H1 (cell line): Measurements from ENCODE around the gene MEF2A. TPM values are rescaled to one million over a fixed set of nuclear protein-coding genes. Genes with fewer than 3 reads are reported as not detected.

Source experiments
- CTCF ChIA-PET: fragments of 300-600 bp; sonication (Branson Sonifier 250); formaldehyde crosslinking; loops from one replicate; lab custom pipeline; 2021; ENCODE audit not compliant: partially characterized antibody; lab: Charles Lee
- POLR2A ChIA-PET: fragments of 300-600 bp; sonication (Branson Sonifier 250); formaldehyde crosslinking; loops from one replicate; lab custom pipeline; 2021; ENCODE audit warnings: inconsistent platforms; ENCODE audit not compliant: partially characterized antibody; lab: Charles Lee
- DNase-seq, 2 experiments: peaks; one replicate each; pipeline versions ENCODE4 v3.0.0 to v3.0.0-alpha.2; 2010 to 2022; ENCODE audit warnings: low spot score in 2 of 2, low read depth in 1 of 2, mixed read lengths in 1 of 2
- FAIRE-seq: peaks from 2 replicates; lab custom pipeline; 2011; peaks lifted over from hg19 to GRCh38; lab: Jason Lieb, UNC
- H2AFZ ChIP-seq: 2 replicates; pipeline ENCODE4 v1.8.1; 2012; ENCODE audit warnings: low read length, inconsistent platforms
- H2AK5ac ChIP-seq: 2 replicates; pipeline ENCODE4 v1.6.1; 2013; ENCODE audit warnings: low read depth, low read length
- H2BK120ac ChIP-seq: replicated peaks from 2 replicates; pipeline ENCODE3; 2013; ENCODE audit warnings: low read depth, low read length, inconsistent platforms
- H2BK12ac ChIP-seq: 2 replicates; pipeline ENCODE4 v1.6.1; 2013; ENCODE audit warnings: low read depth, low read length
- H2BK15ac ChIP-seq: 2 replicates; pipeline ENCODE4 v1.6.1; 2013; ENCODE audit warnings: low read length
- H2BK20ac ChIP-seq: 2 replicates; pipeline ENCODE4 v1.6.1; 2013; ENCODE audit warnings: low read length
- H2BK5ac ChIP-seq: 2 replicates; pipeline ENCODE4 v1.6.1; 2013; ENCODE audit warnings: low read depth, low read length
- H3K14ac ChIP-seq: 2 replicates; pipeline ENCODE4 v1.6.1; 2013; ENCODE audit warnings: inconsistent platforms; ENCODE audit not compliant: insufficient read length
- H3K18ac ChIP-seq: 2 replicates; pipeline ENCODE4 v1.6.1; 2013; ENCODE audit warnings: low read length; ENCODE audit errors: extremely low read depth
- H3K23ac ChIP-seq: 2 replicates; pipeline ENCODE4 v1.6.1; 2013; ENCODE audit warnings: inconsistent platforms; ENCODE audit not compliant: insufficient read length
- H3K23me2 ChIP-seq: 2 replicates; pipeline ENCODE4 v1.6.1; 2013; ENCODE audit warnings: low read depth, low read length
- H3K27ac ChIP-seq: 2 replicates; pipeline ENCODE4 v1.6.1; 2011; ENCODE audit warnings: low read depth, low read length, inconsistent platforms
- H3K27me3 ChIP-seq, 4 experiments: replicated peaks in 1 of 4; 1 replicate in 1 of 4; 2 replicates in 3 of 4; pipeline versions ENCODE4 v1.6.1 to v1.8.1; 2011 to 2013; ENCODE audit warnings: low read length in 3 of 4, mild to moderate bottlenecking in 3 of 4, inconsistent platforms in 2 of 4, mixed read lengths in 2 of 4, moderate library complexity in 1 of 4; ENCODE audit not compliant: control insufficient read depth in 3 of 4, insufficient read depth in 3 of 4; ENCODE audit errors: extremely low read depth in 1 of 4
- H3K36me3 ChIP-seq, 4 experiments: 2 replicates each; pipeline versions ENCODE4 v1.6.1 to v1.8.1; 2011 to 2013; ENCODE audit warnings: mild to moderate bottlenecking in 4 of 4, low read length in 3 of 4, moderate library complexity in 2 of 4, control low read depth in 1 of 4, inconsistent platforms in 1 of 4; ENCODE audit not compliant: insufficient read depth in 4 of 4, control insufficient read depth in 2 of 4
- H3K4ac ChIP-seq: replicated peaks from 2 replicates; pipeline ENCODE3; 2013; ENCODE audit warnings: low read length, low read depth, mixed read lengths, inconsistent platforms; ENCODE audit not compliant: insufficient read length
- H3K4me1 ChIP-seq, 4 experiments: replicated peaks in 1 of 4; 1 replicate in 1 of 4; 2 replicates in 3 of 4; pipeline versions ENCODE4 v1.6.1 to v1.8.1; 2011 to 2013; ENCODE audit warnings: low read length in 3 of 4, inconsistent platforms in 2 of 4, mixed read lengths in 1 of 4; ENCODE audit not compliant: insufficient read depth in 4 of 4, control insufficient read depth in 3 of 4
- H3K4me2 ChIP-seq, 2 experiments: 2 replicates each; pipeline versions ENCODE4 v1.6.1 to v1.8.1; 2011 to 2013; ENCODE audit warnings: low read depth in 2 of 2, low read length in 2 of 2, control low read depth in 1 of 2, inconsistent platforms in 1 of 2, mild to moderate bottlenecking in 1 of 2; ENCODE audit not compliant: insufficient read depth in 1 of 2
- H3K4me3 ChIP-seq, 4 experiments: fragments of 200-600, 300-600 bp in 1 of 4; sonication (generic), shearing (Covaris generic), sonication (Bioruptor Twin) in 1 of 4; 2 replicates each; pipeline versions ENCODE4 v1.5.1 to v1.8.1; 2011 to 2016; ENCODE audit warnings: low read length in 4 of 4, low read depth in 3 of 4, control low read depth in 2 of 4, inconsistent platforms in 2 of 4, mild to moderate bottlenecking in 2 of 4, mixed read lengths in 1 of 4, moderate library complexity in 1 of 4; ENCODE audit not compliant: insufficient read depth in 2 of 4; ENCODE audit errors: extremely low read depth in 1 of 4
- H3K56ac ChIP-seq: replicated peaks from 2 replicates; pipeline ENCODE3; 2013; ENCODE audit warnings: low read depth, mild to moderate bottlenecking, mixed read lengths, low read length, inconsistent platforms; ENCODE audit not compliant: insufficient read length
- H3K79me1 ChIP-seq: 2 replicates; pipeline ENCODE4 v1.6.1; 2013; ENCODE audit warnings: low read depth, low read length, control low read depth
- H3K79me2 ChIP-seq, 2 experiments: 2 replicates each; pipeline versions ENCODE4 v1.6.1 to v1.8.1; 2012 to 2013; ENCODE audit warnings: low read length in 2 of 2, mild to moderate bottlenecking in 2 of 2, inconsistent platforms in 1 of 2; ENCODE audit not compliant: insufficient read depth in 2 of 2, control insufficient read depth in 1 of 2
- H3K9ac ChIP-seq, 4 experiments: replicated peaks in 1 of 4; 1 replicate in 1 of 4; 2 replicates in 3 of 4; pipeline versions ENCODE4 v1.6.1 to v1.8.1; 2011 to 2013; ENCODE audit warnings: low read depth in 3 of 4, low read length in 3 of 4, control low read depth in 2 of 4, mild to moderate bottlenecking in 2 of 4, moderate library complexity in 2 of 4, inconsistent platforms in 1 of 4; ENCODE audit errors: extremely low read depth in 1 of 4
- H3K9me3 ChIP-seq, 2 experiments: 2 replicates each; pipeline versions ENCODE4 v1.6.1 to v1.8.1; 2012 to 2013; ENCODE audit warnings: mild to moderate bottlenecking in 2 of 2, moderate library complexity in 2 of 2, control low read depth in 1 of 2, inconsistent platforms in 1 of 2, low read depth in 1 of 2, low read length in 1 of 2, mixed read lengths in 1 of 2; ENCODE audit not compliant: insufficient read depth in 2 of 2
- H4K20me1 ChIP-seq, 2 experiments: replicated peaks in 1 of 2; 2 replicates each; pipeline versions ENCODE3 to v1.8.1; 2011 to 2013; ENCODE audit warnings: inconsistent platforms in 2 of 2, low read length in 2 of 2, mild to moderate bottlenecking in 1 of 2; ENCODE audit not compliant: insufficient read depth in 2 of 2, control insufficient read depth in 1 of 2
- H4K5ac ChIP-seq: 2 replicates; pipeline ENCODE4 v1.6.1; 2013; ENCODE audit warnings: low read length, low read depth, mixed read lengths, inconsistent platforms; ENCODE audit not compliant: insufficient read length
- H4K8ac ChIP-seq: 2 replicates; pipeline ENCODE4 v1.8.0; 2013; ENCODE audit warnings: mild to moderate bottlenecking, moderate library complexity, low read length, inconsistent platforms; ENCODE audit not compliant: insufficient read depth; ENCODE audit errors: extremely low read depth
- H4K91ac ChIP-seq: replicated peaks from 2 replicates; pipeline ENCODE3; 2013; ENCODE audit warnings: low read length, mixed read lengths, inconsistent platforms; ENCODE audit not compliant: insufficient read length
- KDM1A ChIP-seq: fragments of 200-600, 300-600 bp; sonication (generic); IDR thresholded peaks from 2 replicates; pipeline ENCODE4 v1.7.1; 2016; ENCODE audit warnings: mild to moderate bottlenecking, low read length, borderline replicate concordance
- KDM5A ChIP-seq: fragments of 200-600 bp; IDR thresholded peaks from 2 replicates; pipeline ENCODE4 v1.7.1; 2012; ENCODE audit warnings: mild to moderate bottlenecking, low read length, inconsistent platforms, mixed read lengths
- POLR2A ChIP-seq, 2 experiments: IDR thresholded peaks; 1 replicate in 1 of 2; 2 replicates in 1 of 2; pipeline ENCODE4 v1.6.1; 2011; ENCODE audit warnings: low read depth in 2 of 2, low read length in 2 of 2, mild to moderate bottlenecking in 2 of 2; ENCODE audit errors: control extremely low read depth in 1 of 2
- POLR2AphosphoS5 ChIP-seq: IDR thresholded peaks from 2 replicates; pipeline ENCODE4 v1.6.1; 2011; ENCODE audit warnings: low read depth, low read length
- RAD21 ChIP-seq, 2 experiments: IDR thresholded peaks in 1 of 2; conservative IDR thresholded peaks in 1 of 2; 2 replicates each; pipeline ENCODE4 v1.6.1; 2011; ENCODE audit warnings: low read depth in 2 of 2, low read length in 2 of 2, improper control_type of control experiment in 1 of 2, inconsistent platforms in 1 of 2, mild to moderate bottlenecking in 1 of 2, moderate library complexity in 1 of 2
- SIX5 ChIP-seq: IDR thresholded peaks from 2 replicates; pipeline ENCODE4 v1.6.1; 2011; ENCODE audit warnings: mild to moderate bottlenecking, low read depth, low read length
- SP2 ChIP-seq: IDR thresholded peaks from 2 replicates; pipeline ENCODE4 v1.6.1; 2012; ENCODE audit warnings: mild to moderate bottlenecking, low read length, inconsistent platforms
- SRF ChIP-seq: IDR thresholded peaks from 2 replicates; pipeline ENCODE4 v1.6.1; 2011; ENCODE audit warnings: mild to moderate bottlenecking, low read depth, low read length, moderate library complexity
- TAF1 ChIP-seq: IDR thresholded peaks from 2 replicates; pipeline ENCODE4 v1.6.1; 2011; ENCODE audit warnings: mild to moderate bottlenecking, low read depth, low read length
- TCF12 ChIP-seq: IDR thresholded peaks from 2 replicates; pipeline ENCODE4 v1.6.1; 2011; ENCODE audit warnings: low read depth, mild to moderate bottlenecking, low read length
- YY1 ChIP-seq: IDR thresholded peaks from 2 replicates; pipeline ENCODE4 v1.6.1; 2011; ENCODE audit warnings: low read depth, mild to moderate bottlenecking, low read length
- ZNF274 ChIP-seq: IDR thresholded peaks from 2 replicates; pipeline ENCODE4 v1.7.0; 2012; ENCODE audit warnings: low read length, borderline replicate concordance; ENCODE audit errors: extremely low read depth
- WGBS, 2 experiments: shearing (Covaris generic) in 1 of 2; methylation state at CpG; one replicate each; pipeline versions ENCODE4 v1.1.6 to v1.1.7; 2013 to 2015; ENCODE audit warnings: low lambda C conversion rate in 2 of 2, mixed read lengths in 2 of 2, inconsistent platforms in 1 of 2, low coverage in 1 of 2, missing lambda C conversion rate in 1 of 2; ENCODE audit not compliant: insufficient replicate concordance in 2 of 2, insufficient coverage in 1 of 2, insufficient read length in 1 of 2; ENCODE audit errors: extremely low coverage in 1 of 2, missing lambda C conversion rate in 1 of 2; 5-methylcytosine and 5-hydroxymethylcytosine counted together
- polyA plus RNA-seq, 7 experiments: library from polyadenylated mRNA; depleted of rRNA in 3 of 7; stranded (reverse) in 5 of 7; unstranded in 2 of 7; fragments of >200 nt in 5 of 7; fragments of 200-250 nt in 2 of 7; gene quantifications; 1 replicate in 5 of 7; 2 replicates in 1 of 7; 4 replicates in 1 of 7; pipeline versions ENCODE4 v1.2.1 to v1.2.3, GENCODE V29; 2011 to 2013; ENCODE audit warnings: missing spikeins in 2 of 7, mixed read lengths in 2 of 7
- total RNA-seq: library from RNA; stranded (reverse); fragmentation: NEBNext Ultra II Directional; extraction: Animal tissue kit (Norgen Biotek cat#: 25700); gene quantifications from 2 replicates; pipeline ENCODE4 v1.2.1, GENCODE V29; 2021
- TF ChIP-seq, protein P1 (sequence below), 3 experiments: IDR thresholded peaks; 1 replicate in 2 of 3; 2 replicates in 1 of 3; pipeline versions ENCODE4 v1.5.1 to v1.6.1; 2011; ENCODE audit warnings: low read length in 3 of 3, mild to moderate bottlenecking in 3 of 3, inconsistent platforms in 2 of 3, low read depth in 1 of 3, moderate library complexity in 1 of 3; ENCODE audit not compliant: insufficient read depth in 1 of 3; ENCODE audit errors: control extremely low read depth in 1 of 3

MEF2A gene
- total and polyA plus RNA-seq, 2 of the 8 experiments (the other 6 are each of a cell fraction or from before 2014, with no cell fraction given), result 15.6 to 22.5 TPM

DNA sequence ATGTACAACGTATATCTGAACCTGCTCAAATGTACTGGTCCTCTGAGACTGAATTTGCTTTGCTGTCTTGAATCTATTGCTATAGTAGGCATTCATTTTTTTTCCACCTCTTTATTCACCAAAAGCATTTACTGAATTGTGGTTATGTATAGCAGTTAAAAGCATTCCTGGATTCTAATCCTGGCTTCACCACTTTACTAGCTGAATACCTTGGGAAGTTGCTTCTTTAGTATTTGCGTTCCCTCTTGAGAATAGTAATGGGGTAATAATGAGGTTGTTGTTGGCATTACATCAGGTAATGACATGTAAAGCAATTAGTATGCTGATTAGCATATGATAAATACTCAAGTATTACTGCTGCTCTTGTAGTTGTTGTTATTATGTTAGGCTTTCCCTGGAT lies 29.1 kb downstream of the MEF2A start:
- no peak overlapping the region for H3K27ac ChIP-seq
- H3K18ac ChIP-seq, result no peak overlapping the region
- no peak for DNase-seq
- H3K23me2 ChIP-seq, result no peaks in the 10 kb centered on the region
- peaks cover 0 to 14% (median 3%) of the 10 kb centered on the region in 4 experiments; a peak in 2 of 8 replicates for H3K36me3 ChIP-seq
- no peak overlapping the region for H2AK5ac ChIP-seq
- H3K9ac ChIP-seq, result no peak overlapping the region
- no peak overlapping the region for H3K23ac ChIP-seq
- no peak overlapping the region for H4K5ac ChIP-seq
- H2AFZ ChIP-seq, result no peak overlapping the region
- H3K4me3 ChIP-seq, result no peak overlapping the region
- H3K9me3 ChIP-seq, result peaks cover 0 to under 1% of the 10 kb centered on the region in 2 experiments; a peak in 1 of 4 replicates
- WGBS, 2 experiments, result 96% methylated on average over 2 of the region's 2 CpGs; no CpG with 5 or more reads in 1 of the 2 experiments
- H3K79me2 ChIP-seq, result peaks cover 4 to 93% of the 10 kb centered on the region in 2 experiments
- FAIRE-seq, result no peak
- no peak overlapping the region for H3K4me2 ChIP-seq
- no peak overlapping the region for H4K91ac ChIP-seq
- ChIA-PET CTCF (interaction anchor here (1.6 kb wide), 1 partner anchor 109 kb away, joined by 5 read pairs; no protein-coding TSS in a partner anchor), POLR2A (no interaction called here)
- no peak overlapping the region for H2BK120ac ChIP-seq
- no peaks in the 10 kb centered on the region; the same call in 1 of the 2 replicates for H3K79me1 ChIP-seq
- no peaks in the 10 kb centered on the region for H3K27me3 ChIP-seq
- no peak overlapping the region for H2BK15ac ChIP-seq
- no peaks in the 10 kb centered on the region for H3K4me1 ChIP-seq
- no peak overlapping the region for H2BK20ac ChIP-seq
- H4K20me1 ChIP-seq, result no peaks in the 10 kb centered on the region
- no peak overlapping the region for H3K14ac ChIP-seq
- H2BK5ac ChIP-seq, result no peak overlapping the region
- no peak overlapping the region for H3K56ac ChIP-seq
- no peak overlapping the region for H4K8ac ChIP-seq
- H3K4ac ChIP-seq, result no peak overlapping the region
- H2BK12ac ChIP-seq, result no peak overlapping the region
- TF ChIP-seq YY1 (no peak), KDM1A (no peak), SP2 (no peak), POLR2AphosphoS5 (no peak), KDM5A (no peak), SRF (no peak), TAF1 (no peak), SIX5 (no peak), ZNF274 (no peak), POLR2A (IDR thresholded peaks at IDR 0.05; ENCODE audit: control extremely low read depth in 1 of 2, low read depth in 2 of 2, low read length in 2 of 2) (no peak), RAD21 (IDR thresholded peaks at IDR 0.05 in 1 of 2, conservative IDR thresholded peaks at IDR 0.05 in 1 of 2; ENCODE audit: low read depth in 2 of 2, low read length in 2 of 2) (no peak), TCF12 (no peak)
- TF ChIP-seq, protein P1, sequence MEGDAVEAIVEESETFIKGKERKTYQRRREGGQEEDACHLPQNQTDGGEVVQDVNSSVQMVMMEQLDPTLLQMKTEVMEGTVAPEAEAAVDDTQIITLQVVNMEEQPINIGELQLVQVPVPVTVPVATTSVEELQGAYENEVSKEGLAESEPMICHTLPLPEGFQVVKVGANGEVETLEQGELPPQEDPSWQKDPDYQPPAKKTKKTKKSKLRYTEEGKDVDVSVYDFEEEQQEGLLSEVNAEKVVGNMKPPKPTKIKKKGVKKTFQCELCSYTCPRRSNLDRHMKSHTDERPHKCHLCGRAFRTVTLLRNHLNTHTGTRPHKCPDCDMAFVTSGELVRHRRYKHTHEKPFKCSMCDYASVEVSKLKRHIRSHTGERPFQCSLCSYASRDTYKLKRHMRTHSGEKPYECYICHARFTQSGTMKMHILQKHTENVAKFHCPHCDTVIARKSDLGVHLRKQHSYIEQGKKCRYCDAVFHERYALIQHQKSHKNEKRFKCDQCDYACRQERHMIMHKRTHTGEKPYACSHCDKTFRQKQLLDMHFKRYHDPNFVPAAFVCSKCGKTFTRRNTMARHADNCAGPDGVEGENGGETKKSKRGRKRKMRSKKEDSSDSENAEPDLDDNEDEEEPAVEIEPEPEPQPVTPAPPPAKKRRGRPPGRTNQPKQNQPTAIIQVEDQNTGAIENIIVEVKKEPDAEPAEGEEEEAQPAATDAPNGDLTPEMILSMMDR (IDR thresholded peaks at IDR 0.05; ENCODE audit: control extremely low read depth in 1 of 3, insufficient read depth in 1 of 3, low read depth in 1 of 3, low read length in 3 of 3), result no peak
